Ishikawa (cell line): Measurements from ENCODE around the gene DAZAP1.

Source experiments
- CEBPB ChIP-seq: IDR thresholded peaks from 2 replicates; pipeline ENCODE4 v1.6.1; 2012
- EP300 ChIP-seq: IDR thresholded peaks from 2 replicates; pipeline ENCODE4 v1.6.1; 2012; ENCODE audit warnings: borderline replicate concordance
- RAD21 ChIP-seq: IDR thresholded peaks from 2 replicates; pipeline ENCODE4 v1.6.1; 2012; ENCODE audit warnings: low read depth
- TAF1 ChIP-seq: IDR thresholded peaks from 2 replicates; pipeline ENCODE4 v1.6.1; 2012; ENCODE audit warnings: low read depth, mild to moderate bottlenecking
- TCF12 ChIP-seq: IDR thresholded peaks from 2 replicates; pipeline ENCODE4 v1.6.1; 2012; ENCODE audit warnings: low read depth
- ZBTB7A ChIP-seq: IDR thresholded peaks from 2 replicates; pipeline ENCODE4 v1.6.1; 2012; ENCODE audit warnings: low read depth
- TF ChIP-seq, protein P1 (sequence below): IDR thresholded peaks from 2 replicates; pipeline ENCODE4 v1.6.1; 2012

DNA sequence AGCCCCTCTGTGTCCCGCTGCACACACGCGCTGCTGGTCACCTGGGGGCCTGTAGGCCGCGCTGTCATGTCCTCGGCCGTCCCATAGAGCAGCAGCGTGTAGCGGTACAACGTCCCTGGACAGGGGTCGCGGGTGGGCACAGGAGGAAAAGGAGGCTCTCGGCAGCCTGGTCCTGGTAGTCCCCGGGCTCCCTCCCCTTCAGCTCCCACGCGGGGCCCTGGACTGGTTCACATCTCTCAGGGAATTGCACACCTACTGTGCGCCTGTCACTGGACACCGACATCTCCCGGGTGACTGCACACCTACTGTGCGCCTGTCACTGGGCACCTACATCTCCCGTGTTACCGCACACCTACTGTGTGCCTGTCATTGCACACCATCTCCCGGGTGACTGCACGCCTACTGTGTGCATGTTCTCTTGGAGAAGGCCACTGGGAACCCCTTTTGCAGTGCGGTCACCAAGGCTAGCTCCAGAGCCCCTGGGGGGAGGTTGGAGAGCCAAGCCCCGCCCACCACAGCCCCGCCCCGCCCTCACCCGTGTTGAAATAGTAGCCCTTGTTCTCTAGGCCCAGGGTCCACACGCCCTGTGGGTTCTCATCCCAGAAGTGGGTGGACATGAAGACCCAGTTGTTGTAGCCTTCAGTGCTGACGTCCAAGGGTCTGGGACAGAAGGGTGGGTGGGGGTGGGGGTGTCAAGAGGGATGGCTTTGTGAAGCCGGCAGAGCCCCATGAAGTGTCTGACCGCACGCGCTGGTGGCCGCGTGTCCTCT is 75.2 kb downstream of the DAZAP1 start:
- TF ChIP-seq EP300 (no peak), RAD21 (no peak), TAF1 (no peak), CEBPB (no peak), TCF12 (no peak), ZBTB7A (no peak)
- TF ChIP-seq, protein P1, sequence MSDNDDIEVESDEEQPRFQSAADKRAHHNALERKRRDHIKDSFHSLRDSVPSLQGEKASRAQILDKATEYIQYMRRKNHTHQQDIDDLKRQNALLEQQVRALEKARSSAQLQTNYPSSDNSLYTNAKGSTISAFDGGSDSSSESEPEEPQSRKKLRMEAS: no peak
